GM11168 (cell line): ENCODE data around the gene CEP63.

Experiments
- in situ Hi-C: fragments of 300-500 bp; cut with MboI; formaldehyde crosslinking; loops from one replicate; pipeline ENCODE4 v1.12.0; 2022; ENCODE audit warnings: low sequenced_read_pairs; ENCODE audit not compliant: unreplicated experiment

The CEP63 gene

DNA sequence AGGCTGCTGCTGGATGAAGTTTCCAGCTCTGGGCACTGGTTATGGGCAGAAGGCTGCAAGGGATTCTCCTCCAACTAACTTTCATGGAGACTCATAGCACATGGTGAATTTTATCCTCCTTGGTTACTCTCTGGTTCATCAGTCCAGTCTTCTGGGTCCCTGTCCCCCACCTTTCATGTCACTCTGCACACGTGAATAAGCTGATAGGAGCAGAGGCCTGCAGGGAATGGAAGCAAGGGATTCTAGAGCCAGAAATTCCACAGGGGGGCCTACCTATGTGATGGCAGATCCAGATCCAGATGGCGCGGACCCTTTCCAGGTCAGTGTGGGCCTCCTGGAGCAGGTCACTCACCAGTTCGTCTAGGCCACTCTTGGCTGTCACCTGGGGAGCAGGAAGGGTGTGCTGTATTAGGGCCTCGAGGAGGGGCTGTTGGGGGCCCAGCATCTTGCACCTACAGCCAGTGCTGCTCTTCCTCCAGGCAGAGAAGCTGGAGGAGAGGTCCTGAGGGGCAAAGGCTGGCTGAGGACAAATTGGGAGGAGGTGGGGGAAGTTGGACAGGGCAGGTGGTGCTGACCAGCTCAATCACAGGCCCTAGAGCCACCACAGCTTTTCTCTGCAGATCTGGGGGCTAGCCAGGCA is 134.7 kb downstream of the CEP63 start:
- in situ Hi-C loops = no loop called here

DNA sequence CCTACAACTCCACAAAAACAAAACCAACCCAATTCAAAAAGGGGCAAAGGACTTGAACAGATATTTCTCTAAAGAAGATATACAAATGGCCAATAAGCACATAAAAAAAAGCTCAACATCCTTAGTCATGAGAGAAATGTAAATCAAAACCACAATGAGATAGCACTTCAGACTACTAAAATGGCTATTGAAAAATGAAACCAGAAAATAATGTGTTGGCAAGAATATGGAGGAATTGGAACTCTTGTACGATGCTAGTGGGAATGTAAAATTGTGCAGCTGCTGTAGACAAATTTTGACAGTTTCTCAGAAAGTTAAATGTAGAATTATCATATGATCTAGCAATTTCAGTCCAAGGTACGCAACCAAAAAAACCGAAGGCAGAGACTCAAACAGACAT is 136.0 kb downstream of the CEP63 start:
- in situ Hi-C loops = no loop called here

- in situ Hi-C loops = no loop called here
These were observed 137.0 kb downstream of the CEP63 start for GRCh38 chr3:134622806-134623365.

DNA sequence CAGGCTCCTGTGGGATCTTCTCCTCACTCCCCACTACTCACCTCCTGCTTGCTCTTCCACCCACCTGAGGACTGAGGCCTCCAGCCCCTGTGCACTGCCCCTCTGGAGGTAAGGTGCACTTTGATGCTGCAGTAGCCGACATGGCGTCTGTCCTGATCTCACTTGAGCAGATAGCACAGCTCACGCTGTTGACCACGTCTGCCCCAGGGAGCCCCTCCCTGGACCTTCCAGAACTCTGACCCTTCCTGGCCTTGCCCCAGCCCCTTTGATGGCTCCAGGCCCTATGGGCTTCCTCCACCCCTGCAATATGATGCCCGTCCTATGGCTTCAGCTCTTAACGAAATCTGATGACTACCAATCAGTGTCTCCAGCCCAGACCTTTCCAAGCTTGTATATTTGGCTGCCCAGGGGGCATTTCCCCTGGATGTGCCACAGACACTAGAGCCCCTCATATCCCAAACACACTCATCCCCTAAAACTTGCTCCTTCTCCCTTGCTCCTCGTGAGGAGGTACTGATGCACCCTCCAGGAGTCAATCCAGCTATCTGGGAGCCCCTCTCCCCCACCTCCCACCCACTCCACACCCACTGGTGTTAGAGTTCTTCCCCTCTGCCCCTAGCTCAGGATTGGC is 137.9 kb downstream of the CEP63 start:
- in situ Hi-C loops = no loop called here
